HepG2 (cell line): ENCODE data around the gene GABARAPL2. TPM values are rescaled to one million over a fixed set of nuclear protein-coding genes. Genes with fewer than 3 reads are reported as not detected.

Experiments
- ATAC-seq: fragments of 200-7000 bp; cut with Tn5 transposase; 3 replicates; pipeline ENCODE4 v1.9.1; 2020; ENCODE audit warnings: mild to moderate bottlenecking, moderate library complexity
- BruUV-seq: library from RNA; stranded (reverse); fragments of 400-500 nt; replicated peaks from 2 replicates; lab custom pipeline; 2021; lab: Mats Ljungman, UMichigan
- CTCF ChIA-PET: fragments of 300-600 bp; formaldehyde crosslinking; extraction: SDS; loops from one replicate; lab custom pipeline; 2021; ENCODE audit warnings: low total read pairs, inconsistent platforms, low intra/inter-chr PET ratio; lab: Yijun Ruan, JAX
- POLR2A ChIA-PET: fragments of 350-600 bp; sonication (Branson Sonifier 250); formaldehyde crosslinking; loops from one replicate; lab custom pipeline; 2020; ENCODE audit warnings: antibody characterized with exemption, inconsistent platforms; lab: Yijun Ruan, JAX
- DNase-seq: peaks from one replicate; pipeline ENCODE4 v3.0.0-alpha.2; 2015; ENCODE audit warnings: low spot score
- FAIRE-seq: peaks from 3 replicates; lab custom pipeline; 2011; peaks lifted over from hg19 to GRCh38; lab: Jason Lieb, UNC
- H2AFZ ChIP-seq: one replicate; pipeline ENCODE4 v1.6.1; 2011; ENCODE audit warnings: low read length, inconsistent platforms
- H3K27ac ChIP-seq: fragments of 300-600 bp; 3 replicates; pipeline ENCODE4 v1.8.0; 2011; ENCODE audit warnings: mixed run types, mild to moderate bottlenecking, mixed read lengths, low read length, inconsistent platforms; ENCODE audit not compliant: insufficient read depth; ENCODE audit errors: extremely low read length
- H3K27me3 ChIP-seq, 2 experiments: fragments of 200-600 bp in 1 of 2; 2 replicates in 1 of 2; 3 replicates in 1 of 2; pipeline versions ENCODE4 v1.6.0 to v1.8.0; 2011; ENCODE audit warnings: low read length in 2 of 2, mild to moderate bottlenecking in 2 of 2, moderate library complexity in 2 of 2, inconsistent platforms in 1 of 2; ENCODE audit not compliant: insufficient read depth in 2 of 2, control insufficient read depth in 1 of 2
- H3K36me3 ChIP-seq, 2 experiments: fragments of 200-600 bp in 1 of 2; replicated peaks in 1 of 2; 2 replicates in 1 of 2; 3 replicates in 1 of 2; pipeline versions ENCODE4 v1.5.1 to v1.8.0; 2011; ENCODE audit warnings: low read length in 2 of 2, inconsistent platforms in 1 of 2; ENCODE audit not compliant: insufficient read depth in 2 of 2, control insufficient read depth in 1 of 2
- H3K4me1 ChIP-seq: 2 replicates; pipeline ENCODE4 v1.5.1; 2012; ENCODE audit warnings: low read length, inconsistent platforms; ENCODE audit not compliant: insufficient read depth
- H3K4me2 ChIP-seq: 2 replicates; pipeline ENCODE4 v1.6.0; 2011; ENCODE audit warnings: low read depth, low read length, inconsistent platforms
- H3K4me3 ChIP-seq, 3 experiments: fragments of 200-600 bp in 1 of 3; sonication (generic), shearing (Covaris generic) in 1 of 3; replicated peaks in 1 of 3; 2 replicates each; pipeline ENCODE4 v1.5.1; 2011 to 2016; ENCODE audit warnings: low read length in 3 of 3, inconsistent platforms in 2 of 3, low read depth in 2 of 3, mild to moderate bottlenecking in 2 of 3, control low read depth in 1 of 3, mixed read lengths in 1 of 3; ENCODE audit not compliant: insufficient read depth in 1 of 3
- H3K79me2 ChIP-seq: one replicate; pipeline ENCODE4 v1.6.1; 2011; ENCODE audit warnings: low read length, inconsistent platforms; ENCODE audit not compliant: insufficient read depth
- H3K9ac ChIP-seq: 2 replicates; pipeline ENCODE4 v1.6.0; 2011; ENCODE audit warnings: mild to moderate bottlenecking, low read depth, low read length, inconsistent platforms; ENCODE audit not compliant: insufficient read depth
- H3K9me3 ChIP-seq: 2 replicates; pipeline ENCODE4 v1.5.1; 2012; ENCODE audit warnings: mild to moderate bottlenecking, low read length
- H4K20me1 ChIP-seq: 2 replicates; pipeline ENCODE4 v1.6.0; 2011; ENCODE audit warnings: inconsistent platforms, mild to moderate bottlenecking, low read length, moderate library complexity; ENCODE audit not compliant: insufficient read depth
- CEBPG ChIP-seq: IDR thresholded peaks from 2 replicates; pipeline ENCODE4 v1.6.1; 2016
- ETV6 ChIP-seq: sonication (generic); formaldehyde crosslinking; conservative IDR thresholded peaks from 2 replicates; pipeline ENCODE4 v1.4.0; 2020; ENCODE audit warnings: missing genetic modification reagents
- POLR2G ChIP-seq: fragments of 200-400 bp; formaldehyde crosslinking; IDR thresholded peaks from 2 replicates; pipeline ENCODE4 v1.6.1; 2018; ENCODE audit warnings: mild to moderate bottlenecking, low read depth, low read length, moderate library complexity
- PTBP1 ChIP-seq: fragments of 200-400 bp; formaldehyde crosslinking; IDR thresholded peaks from 2 replicates; pipeline ENCODE4 v1.6.1; 2018; ENCODE audit warnings: low read length, low read depth; ENCODE audit not compliant: poor library complexity, severe bottlenecking
- REL ChIP-seq: sonication (generic); formaldehyde crosslinking; conservative IDR thresholded peaks from 2 replicates; pipeline ENCODE4 v1.8.0; 2022; ENCODE audit warnings: mild to moderate bottlenecking, missing genetic modification reagents, moderate library complexity
- ZBTB42 ChIP-seq: sonication (generic); formaldehyde crosslinking; IDR thresholded peaks from 2 replicates; pipeline ENCODE4 v1.5.0; 2020; ENCODE audit warnings: mild to moderate bottlenecking, missing genetic modification reagents
- ZNF563 ChIP-seq: sonication (generic); formaldehyde crosslinking; IDR thresholded peaks from 2 replicates; pipeline ENCODE4 v1.8.0; 2022; ENCODE audit warnings: mild to moderate bottlenecking, moderate library complexity, missing genetic modification reagents
- ZNF569 ChIP-seq: sonication (generic); formaldehyde crosslinking; IDR thresholded peaks from 2 replicates; pipeline ENCODE4 v1.5.0; 2020; ENCODE audit warnings: mild to moderate bottlenecking, missing genetic modification reagents, moderate library complexity, borderline replicate concordance
- ZNF570 ChIP-seq: sonication (generic); formaldehyde crosslinking; IDR thresholded peaks from 2 replicates; pipeline ENCODE4 v1.4.0; 2020; ENCODE audit warnings: mild to moderate bottlenecking, missing genetic modification reagents, borderline replicate concordance
- ZNF629 ChIP-seq: sonication (generic); formaldehyde crosslinking; conservative IDR thresholded peaks from 2 replicates; pipeline ENCODE4 v1.5.0; 2020; ENCODE audit warnings: missing genetic modification reagents
- WGBS: methylation state at CpG from one replicate; pipeline ENCODE4 v1.1.6; 2017; ENCODE audit warnings: low lambda C conversion rate; 5-methylcytosine and 5-hydroxymethylcytosine counted together
- in situ Hi-C: cut with HindIII; loops from 2 replicates; pipeline ENCODE4 v1.10.0; 2017; ENCODE audit warnings: low pct_unique_long_range_greater_than_20kb; ENCODE audit not compliant: extremely low pct_ligation_motif_present
- intact Hi-C: fragments of 100-400 bp; cut with micrococcal nuclease; formaldehyde crosslinking; loops from one replicate; pipeline ENCODE4 v1.10.0; 2022; ENCODE audit not compliant: unreplicated experiment
- polyA plus RNA-seq, 8 experiments: library from polyadenylated mRNA; depleted of rRNA in 3 of 8; stranded (reverse) in 7 of 8; unstranded in 1 of 8; fragments of >200 nt; fragmentation: Illumina TruSeq in 4 of 8; extraction: Trizol in 4 of 8; gene quantifications; 2 replicates each; pipeline versions ENCODE4 v1.2.1 to v1.2.3, GENCODE V29; 2011 to 2016; ENCODE audit warnings: low read depth in 4 of 8, missing spikeins in 1 of 8, mixed read lengths in 1 of 8; ENCODE audit not compliant: insufficient read depth in 1 of 8
- total RNA-seq, 5 experiments: library from RNA; depleted of rRNA; stranded (reverse); fragments of >200 nt; fragmentation: Illumina TruSeq; extraction: Trizol; gene quantifications; 2 replicates each; pipeline ENCODE4 v1.2.3, GENCODE V29; 2016; ENCODE audit warnings: low read depth in 1 of 5
- TF ChIP-seq, protein P1 (sequence below): sonication (generic); formaldehyde crosslinking; IDR thresholded peaks from 2 replicates; pipeline ENCODE4 v1.8.0; 2022; ENCODE audit warnings: missing genetic modification reagents, mild to moderate bottlenecking, moderate library complexity, borderline replicate concordance
- TF ChIP-seq, protein P2 (sequence below): sonication (generic); formaldehyde crosslinking; IDR thresholded peaks from 2 replicates; pipeline ENCODE4 v1.4.0; 2020; ENCODE audit warnings: mild to moderate bottlenecking, missing genetic modification reagents
- TF ChIP-seq, protein P3 (sequence below), 2 experiments: sonication (generic) in 1 of 2; formaldehyde crosslinking in 1 of 2; IDR thresholded peaks; 2 replicates each; pipeline versions ENCODE4 v1.4.0 to v1.6.1; 2016 to 2020; ENCODE audit warnings: borderline replicate concordance in 1 of 2, low read depth in 1 of 2, mild to moderate bottlenecking in 1 of 2, missing genetic modification reagents in 1 of 2

GABARAPL2 gene
- total and polyA plus RNA-seq, 2 of the 13 experiments (the other 11 are each of a cell fraction or from before 2014, with no cell fraction given), result 76.4 to 83.0 TPM

DNA sequence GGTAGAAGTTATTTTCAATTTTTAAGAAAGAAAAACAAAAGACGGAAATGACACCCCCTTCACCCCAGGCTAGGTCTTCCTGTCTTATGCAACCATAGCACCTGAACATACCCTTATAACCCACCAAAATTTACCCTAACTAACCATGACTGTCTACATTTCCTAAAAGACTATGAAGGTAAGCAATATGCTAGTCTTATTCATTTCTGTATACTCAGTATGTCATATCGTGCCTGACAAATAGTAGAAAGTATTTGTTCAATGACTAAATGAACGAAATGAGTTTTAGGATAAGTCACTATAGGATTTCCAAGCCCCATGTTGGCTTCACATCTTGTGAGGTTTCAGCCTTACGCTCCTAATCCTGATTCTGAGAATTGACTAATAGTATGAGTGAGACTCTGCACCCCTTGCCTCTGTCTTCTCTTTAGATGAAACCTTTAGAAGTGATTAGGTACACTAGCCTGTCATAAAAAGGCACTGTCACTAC, 50.4 kb downstream of the GABARAPL2 start (continued):
- TF ChIP-seq, protein P1, sequence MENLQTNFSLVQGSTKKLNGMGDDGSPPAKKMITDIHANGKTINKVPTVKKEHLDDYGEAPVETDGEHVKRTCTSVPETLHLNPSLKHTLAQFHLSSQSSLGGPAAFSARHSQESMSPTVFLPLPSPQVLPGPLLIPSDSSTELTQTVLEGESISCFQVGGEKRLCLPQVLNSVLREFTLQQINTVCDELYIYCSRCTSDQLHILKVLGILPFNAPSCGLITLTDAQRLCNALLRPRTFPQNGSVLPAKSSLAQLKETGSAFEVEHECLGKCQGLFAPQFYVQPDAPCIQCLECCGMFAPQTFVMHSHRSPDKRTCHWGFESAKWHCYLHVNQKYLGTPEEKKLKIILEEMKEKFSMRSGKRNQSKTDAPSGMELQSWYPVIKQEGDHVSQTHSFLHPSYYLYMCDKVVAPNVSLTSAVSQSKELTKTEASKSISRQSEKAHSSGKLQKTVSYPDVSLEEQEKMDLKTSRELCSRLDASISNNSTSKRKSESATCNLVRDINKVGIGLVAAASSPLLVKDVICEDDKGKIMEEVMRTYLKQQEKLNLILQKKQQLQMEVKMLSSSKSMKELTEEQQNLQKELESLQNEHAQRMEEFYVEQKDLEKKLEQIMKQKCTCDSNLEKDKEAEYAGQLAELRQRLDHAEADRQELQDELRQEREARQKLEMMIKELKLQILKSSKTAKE, result no peak
- TF ChIP-seq ZBTB42 (CRISPR knock-in tag) (no peak), CEBPG (CRISPR knock-in tag) (no peak)

DNA sequence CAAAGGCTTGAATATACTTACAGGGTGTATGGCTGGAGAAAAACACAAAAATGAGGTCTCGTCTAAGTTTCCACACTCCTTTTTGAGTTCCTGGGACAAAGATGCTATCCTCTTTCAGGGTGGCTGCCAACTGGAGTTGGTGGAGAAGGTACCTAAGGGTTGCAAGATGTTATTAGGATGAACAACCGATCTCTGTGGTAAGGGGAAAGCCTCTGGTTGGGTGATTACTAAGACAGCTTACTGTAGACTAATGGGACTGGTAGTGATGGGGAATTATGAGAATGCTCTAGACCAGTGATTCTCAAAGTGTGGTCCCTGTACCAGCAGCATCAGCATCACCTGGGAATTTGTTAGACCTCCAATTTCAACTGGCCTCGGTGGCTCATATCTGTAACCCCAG, 50.9 kb downstream of the GABARAPL2 start:
- in situ Hi-C loops (no loop called here), intact Hi-C loops (no loop called here)
- no peaks in the 10 kb centered on the region for H3K27me3 ChIP-seq
- no TSS peak for BruUV-seq
- peaks cover 6 to 41% of the 10 kb centered on the region in 2 experiments; a peak in 4 of 5 replicates for H3K36me3 ChIP-seq
- H3K4me2 ChIP-seq, result no peak overlapping the region
- WGBS, result 97% methylated on average over 3 of the region's 3 CpGs
- no peak for ATAC-seq
- ChIA-PET CTCF (no interaction called here), POLR2A (no interaction called here)
- peaks cover 2% of the 10 kb centered on the region for H3K79me2 ChIP-seq
- no peak for DNase-seq
- no peak for FAIRE-seq
- no peaks in the 10 kb centered on the region for H3K9me3 ChIP-seq
- H3K9ac ChIP-seq, result no peak overlapping the region
- H3K4me1 ChIP-seq, result peaks cover 18% of the 10 kb centered on the region
- no peak overlapping the region for H2AFZ ChIP-seq
- no peaks in the 10 kb centered on the region for H4K20me1 ChIP-seq
- no peak overlapping the region for H3K4me3 ChIP-seq
- H3K27ac ChIP-seq, result no peak overlapping the region
- TF ChIP-seq ZNF563 (no peak), PTBP1 (no peak), POLR2G (no peak), ZNF629 (no peak), ZNF570 (no peak), ETV6 (CRISPR knock-in tag) (no peak), REL (CRISPR knock-in tag) (no peak), ZNF569 (CRISPR knock-in tag) (no peak)
- TF ChIP-seq, protein P2, sequence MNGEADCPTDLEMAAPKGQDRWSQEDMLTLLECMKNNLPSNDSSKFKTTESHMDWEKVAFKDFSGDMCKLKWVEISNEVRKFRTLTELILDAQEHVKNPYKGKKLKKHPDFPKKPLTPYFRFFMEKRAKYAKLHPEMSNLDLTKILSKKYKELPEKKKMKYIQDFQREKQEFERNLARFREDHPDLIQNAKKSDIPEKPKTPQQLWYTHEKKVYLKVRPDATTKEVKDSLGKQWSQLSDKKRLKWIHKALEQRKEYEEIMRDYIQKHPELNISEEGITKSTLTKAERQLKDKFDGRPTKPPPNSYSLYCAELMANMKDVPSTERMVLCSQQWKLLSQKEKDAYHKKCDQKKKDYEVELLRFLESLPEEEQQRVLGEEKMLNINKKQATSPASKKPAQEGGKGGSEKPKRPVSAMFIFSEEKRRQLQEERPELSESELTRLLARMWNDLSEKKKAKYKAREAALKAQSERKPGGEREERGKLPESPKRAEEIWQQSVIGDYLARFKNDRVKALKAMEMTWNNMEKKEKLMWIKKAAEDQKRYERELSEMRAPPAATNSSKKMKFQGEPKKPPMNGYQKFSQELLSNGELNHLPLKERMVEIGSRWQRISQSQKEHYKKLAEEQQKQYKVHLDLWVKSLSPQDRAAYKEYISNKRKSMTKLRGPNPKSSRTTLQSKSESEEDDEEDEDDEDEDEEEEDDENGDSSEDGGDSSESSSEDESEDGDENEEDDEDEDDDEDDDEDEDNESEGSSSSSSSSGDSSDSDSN (CRISPR knock-in tag), result no peak
- TF ChIP-seq, protein P3, sequence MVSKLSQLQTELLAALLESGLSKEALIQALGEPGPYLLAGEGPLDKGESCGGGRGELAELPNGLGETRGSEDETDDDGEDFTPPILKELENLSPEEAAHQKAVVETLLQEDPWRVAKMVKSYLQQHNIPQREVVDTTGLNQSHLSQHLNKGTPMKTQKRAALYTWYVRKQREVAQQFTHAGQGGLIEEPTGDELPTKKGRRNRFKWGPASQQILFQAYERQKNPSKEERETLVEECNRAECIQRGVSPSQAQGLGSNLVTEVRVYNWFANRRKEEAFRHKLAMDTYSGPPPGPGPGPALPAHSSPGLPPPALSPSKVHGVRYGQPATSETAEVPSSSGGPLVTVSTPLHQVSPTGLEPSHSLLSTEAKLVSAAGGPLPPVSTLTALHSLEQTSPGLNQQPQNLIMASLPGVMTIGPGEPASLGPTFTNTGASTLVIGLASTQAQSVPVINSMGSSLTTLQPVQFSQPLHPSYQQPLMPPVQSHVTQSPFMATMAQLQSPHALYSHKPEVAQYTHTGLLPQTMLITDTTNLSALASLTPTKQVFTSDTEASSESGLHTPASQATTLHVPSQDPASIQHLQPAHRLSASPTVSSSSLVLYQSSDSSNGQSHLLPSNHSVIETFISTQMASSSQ (IDR thresholded peaks at IDR 0.05; ENCODE audit: low read depth), result no peak
- TF ChIP-seq, protein P3 (CRISPR knock-in tag; IDR thresholded peaks at IDR 0.05; ENCODE audit: borderline replicate concordance), result no peak
